Caki2 (cell line): ENCODE data around the gene ZCCHC8. TPM values are rescaled to one million over a fixed set of nuclear protein-coding genes. Genes with fewer than 3 reads are reported as not detected.
"Not testable (repeated sequence)": the region's sequence is repeated elsewhere in the genome, so short reads cannot be mapped to it uniquely, and the experiment has no call there.

ENCODE experiments used
- DNase-seq: peaks from one replicate; pipeline ENCODE4 v3.0.0-alpha.2; 2015; ENCODE audit warnings: low read depth
- in situ Hi-C: cut with HindIII; loops from 2 replicates; pipeline ENCODE4 v1.10.0; 2016; ENCODE audit warnings: low sequenced_read_pairs, low pct_unique_long_range_greater_than_20kb, mixed read lengths
- total RNA-seq: library from RNA; depleted of rRNA; stranded (reverse); fragments of >200 nt; shearing (Covaris generic); gene quantifications from 2 replicates; pipeline ENCODE4 v1.2.3, GENCODE V29; 2014; ENCODE audit warnings: low replicate concordance

Gene ZCCHC8
- total RNA-seq, 1 experiment from 2014 or later = 12.9 TPM

DNA sequence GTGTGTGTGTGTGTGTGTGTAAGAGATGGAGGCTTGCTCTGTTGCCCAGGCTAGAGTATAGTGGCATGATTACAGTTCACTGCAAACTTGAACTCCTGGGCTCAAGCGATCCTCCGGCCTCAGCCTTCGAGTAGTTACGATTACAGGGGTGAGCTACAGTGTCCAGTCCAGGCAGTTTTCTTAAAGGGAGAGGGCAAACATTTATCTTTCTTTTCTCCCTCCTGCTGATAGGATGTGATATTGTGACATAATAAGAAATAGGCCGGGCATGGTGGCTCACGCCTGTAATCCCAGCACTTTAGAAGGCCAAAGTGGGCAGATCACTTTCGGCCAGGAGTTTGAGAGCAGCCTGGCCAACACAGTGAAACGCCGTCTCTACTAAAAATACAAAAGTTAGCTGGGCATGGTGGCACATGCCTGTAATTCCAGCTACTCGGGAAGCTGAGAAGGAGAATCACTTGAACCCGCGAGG lies 46.4 kb downstream of the ZCCHC8 start:
- no peak for DNase-seq
- in situ Hi-C loops = no loop called here

- in situ Hi-C loops = no loop called here
Measured at GRCh38 chr12:122452701-122453285, 47.9 kb downstream of the ZCCHC8 start.

DNA sequence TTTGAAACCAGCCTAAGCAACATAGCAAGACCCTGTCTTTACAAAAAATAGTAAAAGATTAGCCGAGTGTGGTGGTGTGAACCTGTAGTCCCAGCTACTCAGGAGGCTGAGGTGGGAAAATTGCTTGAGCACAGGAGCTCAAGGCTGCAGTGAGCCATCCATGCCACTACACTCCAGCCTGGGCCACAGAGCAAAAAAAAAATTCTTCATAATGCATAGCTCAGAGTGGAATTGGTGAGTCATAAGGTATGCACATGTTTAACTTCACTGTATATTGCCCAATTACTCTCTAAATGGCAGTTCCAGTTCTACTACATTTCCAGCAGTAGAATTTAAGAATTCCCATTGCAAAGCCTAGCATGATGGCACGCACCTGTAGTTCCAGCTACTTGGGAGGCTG lies 51.4 kb downstream of the ZCCHC8 start:
- in situ Hi-C loops = no loop called here

More at GRCh38 chr12:122452701-122453285, 47.9 kb downstream of the ZCCHC8 start:
- no peak for DNase-seq

DNA sequence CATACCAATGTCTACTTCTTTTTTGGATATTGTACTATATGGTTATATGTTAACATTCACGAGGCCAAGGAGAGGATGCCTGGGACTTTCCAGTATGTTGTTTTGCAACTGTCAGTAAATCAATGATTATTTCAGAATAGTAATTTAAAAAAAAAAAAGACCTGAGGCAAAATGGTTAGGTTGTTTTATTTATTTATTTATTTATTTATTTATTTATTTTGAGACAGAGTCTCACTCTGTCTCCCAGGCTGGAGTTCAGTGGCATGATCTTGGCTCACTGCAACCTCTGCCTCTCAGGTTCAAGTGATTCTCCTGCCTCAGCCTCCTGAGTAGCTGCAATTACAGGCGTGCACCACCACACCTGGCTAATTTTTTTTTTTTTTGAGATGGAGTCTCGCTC lies 52.9 kb downstream of the ZCCHC8 start:
- DNase-seq, in situ Hi-C loops: not testable (repeated sequence)

More for the DNA sequence above, 51.4 kb downstream of the ZCCHC8 start:
- DNase-seq = peak; percentile 24

DNA sequence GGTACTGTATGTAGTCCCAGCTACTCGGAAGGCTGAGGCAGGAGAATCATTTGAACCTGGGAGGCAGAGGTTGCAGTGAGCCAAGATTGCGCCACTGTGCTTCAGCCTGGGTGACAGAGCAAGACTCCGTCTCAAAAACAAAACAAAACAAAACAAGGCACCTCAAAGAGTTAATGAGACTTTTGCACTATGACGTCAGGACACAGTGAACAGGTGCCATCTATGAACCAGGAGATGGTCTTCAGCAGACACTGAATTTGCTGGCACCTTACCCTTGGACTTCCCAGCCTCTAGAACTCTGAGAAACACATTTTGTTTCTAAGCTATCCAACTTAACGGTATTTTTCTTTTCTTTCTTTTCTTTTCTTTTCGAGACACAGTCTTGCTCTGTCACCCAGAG lies 54.3 kb downstream of the ZCCHC8 start:
- in situ Hi-C loops, DNase-seq: not testable (repeated sequence)

DNA sequence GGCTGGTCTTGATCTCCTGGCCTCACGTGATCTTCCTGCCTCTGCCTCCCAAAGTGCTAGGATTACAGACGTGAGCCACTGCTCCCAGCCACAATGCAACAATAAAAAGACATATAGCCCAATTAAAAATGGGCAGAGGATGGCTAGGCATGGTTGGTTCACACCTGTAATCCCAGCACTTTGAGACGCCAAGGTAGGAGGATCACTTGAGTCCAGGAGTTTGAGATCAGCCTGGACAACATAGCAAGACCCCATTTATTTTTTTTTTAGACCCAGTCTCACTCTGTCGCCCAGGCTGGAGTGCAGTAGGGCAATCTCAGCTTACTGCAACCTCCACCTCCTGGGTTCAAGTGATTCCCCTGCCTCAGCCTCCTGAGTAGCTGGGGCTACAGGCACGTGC lies 56.7 kb downstream of the ZCCHC8 start:
- DNase-seq, in situ Hi-C loops: not testable (repeated sequence)

DNA sequence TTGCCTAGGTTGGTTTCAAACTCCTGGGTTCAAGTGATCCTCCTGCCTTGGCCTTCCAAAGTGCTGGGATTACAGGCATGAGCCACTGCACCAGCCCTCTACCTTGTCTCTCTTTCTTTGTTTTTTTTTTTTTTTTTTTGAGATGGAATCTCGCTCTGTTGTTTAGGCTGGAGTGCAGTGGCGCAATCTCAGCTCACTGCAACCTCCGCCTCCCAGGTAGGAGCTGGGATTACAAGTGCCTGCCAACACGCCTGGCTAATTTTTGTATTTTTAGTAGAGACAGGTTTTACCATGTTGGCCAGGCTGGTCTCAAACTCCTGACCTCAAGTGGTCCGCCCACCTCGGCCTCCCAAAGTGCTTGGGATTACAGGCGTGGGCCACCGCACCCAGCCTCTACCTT lies 61.9 kb downstream of the ZCCHC8 start:
- in situ Hi-C loops, DNase-seq: not testable (repeated sequence)

DNA sequence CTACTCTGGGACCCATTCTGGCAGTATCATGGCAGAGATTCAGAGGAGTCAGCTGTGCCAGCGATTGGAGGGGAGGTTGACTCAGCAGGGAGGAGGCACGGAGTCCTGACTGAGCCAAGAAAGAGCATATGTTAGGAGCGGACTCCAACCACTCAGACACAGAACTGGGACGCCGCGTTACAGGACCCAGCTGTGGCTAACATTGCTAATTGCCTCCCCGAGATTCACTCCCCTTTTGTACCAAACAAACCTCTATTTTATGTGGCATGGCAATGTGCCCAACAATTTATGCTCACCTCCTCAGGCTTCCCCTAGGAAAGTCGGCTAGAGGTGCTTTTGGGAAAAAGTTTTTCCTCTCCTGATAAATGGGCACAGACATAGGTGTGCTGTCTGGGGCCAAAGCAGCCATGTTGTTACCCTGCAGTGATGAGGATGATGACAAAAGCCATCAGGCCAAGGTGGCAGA lies 63.0 kb downstream of the ZCCHC8 start:
- in situ Hi-C loops = no loop called here
- no peak for DNase-seq

GRCh38 chr12:122435186-122435585 lies 65.5 kb downstream of the ZCCHC8 start:
- in situ Hi-C loops = no loop called here
- DNase-seq = no peak

DNA sequence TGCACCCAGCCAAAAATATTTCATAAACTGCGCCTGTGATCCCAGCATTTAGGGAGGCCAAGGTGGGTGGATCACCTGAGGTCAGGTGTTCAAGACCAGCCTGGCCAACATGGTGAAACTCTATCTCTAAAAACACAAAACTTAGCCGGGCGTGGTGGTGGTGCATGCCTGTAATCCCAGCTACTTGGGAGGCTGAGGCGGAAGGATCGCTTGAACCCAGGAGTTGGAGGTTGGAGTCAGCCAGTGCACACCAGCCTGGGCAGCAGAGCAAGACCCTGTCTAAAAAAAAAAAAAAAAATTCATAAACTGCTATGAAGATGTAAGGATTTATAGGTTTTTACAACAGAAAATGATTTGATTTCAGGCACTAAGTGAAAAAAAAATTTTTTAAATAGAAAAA lies 71.7 kb downstream of the ZCCHC8 start:
- DNase-seq, in situ Hi-C loops: not testable (repeated sequence)

- no peak for DNase-seq
- in situ Hi-C loops = no loop called here
Measured at GRCh38 chr12:122427403-122427802, 73.3 kb downstream of the ZCCHC8 start.

DNA sequence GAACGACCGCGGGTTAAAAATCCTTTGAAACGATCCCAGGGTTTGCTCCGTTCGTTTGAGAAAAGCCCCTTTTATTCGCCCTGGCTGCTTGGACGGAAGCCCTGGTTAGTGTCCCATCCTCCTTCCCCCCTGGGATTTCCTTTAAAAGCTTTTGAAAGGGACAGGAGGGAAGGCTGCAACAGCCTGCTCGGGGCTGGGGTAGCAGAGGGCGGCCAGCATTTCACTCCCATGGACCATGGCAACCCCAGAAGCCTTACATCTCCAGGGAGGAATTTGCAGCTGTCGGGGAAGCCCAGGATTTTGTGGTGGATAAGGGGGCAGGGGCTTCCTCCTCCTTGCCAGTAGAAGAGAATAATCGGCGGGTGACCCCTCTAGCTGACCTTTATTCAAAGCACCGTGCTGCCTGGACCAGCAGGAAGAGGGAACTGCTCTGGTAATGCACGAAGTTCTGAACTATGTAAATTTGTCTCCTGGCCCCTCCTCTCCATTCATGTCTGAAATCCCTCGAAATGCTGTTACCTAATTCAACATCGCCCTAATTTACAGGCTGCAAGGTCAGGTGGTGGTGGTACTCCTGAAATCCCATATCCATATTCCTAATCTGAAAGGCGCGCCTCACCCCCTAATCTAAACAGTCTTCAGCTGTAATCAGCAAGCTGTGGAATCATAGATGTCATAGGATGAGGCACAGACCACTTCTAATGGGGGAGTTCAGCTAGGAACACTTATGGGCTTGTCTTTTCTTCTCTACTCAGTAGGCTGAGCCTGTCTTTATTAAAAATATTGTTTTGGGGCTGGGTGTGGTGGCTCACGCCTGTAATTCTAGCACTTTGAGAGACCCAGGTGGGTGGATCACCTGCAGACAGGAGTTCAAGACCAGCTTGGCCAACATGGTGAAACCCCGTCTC lies 77.2 kb downstream of the ZCCHC8 start:
- DNase-seq = peak; percentile 68
- in situ Hi-C loops = no loop called here

DNA sequence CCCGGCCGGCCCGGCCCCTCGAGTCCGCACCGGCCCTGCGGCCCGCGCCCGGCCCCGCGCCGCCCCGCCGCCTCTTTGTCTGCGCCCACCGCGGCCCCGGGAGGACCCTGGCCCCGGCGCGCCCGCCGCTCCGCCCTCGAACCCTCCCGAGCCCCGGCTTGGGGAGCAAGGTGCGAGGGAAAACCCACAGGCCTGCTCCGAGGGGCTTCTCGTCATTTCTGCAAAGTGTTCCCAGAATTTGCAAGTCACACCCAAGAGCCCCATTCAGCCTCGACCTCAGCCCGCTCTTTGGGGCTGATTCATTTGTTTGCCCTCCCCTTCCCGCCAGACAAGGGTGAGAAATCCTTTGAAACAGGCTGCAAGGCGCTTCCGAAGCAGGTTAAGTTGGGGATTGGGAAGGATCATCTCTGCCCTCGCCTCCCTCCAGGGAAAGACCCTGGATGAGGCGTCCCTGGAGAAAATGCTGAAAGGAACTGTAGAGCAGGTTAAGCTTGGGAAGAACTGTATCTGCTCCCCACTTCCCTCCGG lies 77.9 kb downstream of the ZCCHC8 start:
- in situ Hi-C loops = no loop called here
- peak; percentile 59 for DNase-seq

DNA sequence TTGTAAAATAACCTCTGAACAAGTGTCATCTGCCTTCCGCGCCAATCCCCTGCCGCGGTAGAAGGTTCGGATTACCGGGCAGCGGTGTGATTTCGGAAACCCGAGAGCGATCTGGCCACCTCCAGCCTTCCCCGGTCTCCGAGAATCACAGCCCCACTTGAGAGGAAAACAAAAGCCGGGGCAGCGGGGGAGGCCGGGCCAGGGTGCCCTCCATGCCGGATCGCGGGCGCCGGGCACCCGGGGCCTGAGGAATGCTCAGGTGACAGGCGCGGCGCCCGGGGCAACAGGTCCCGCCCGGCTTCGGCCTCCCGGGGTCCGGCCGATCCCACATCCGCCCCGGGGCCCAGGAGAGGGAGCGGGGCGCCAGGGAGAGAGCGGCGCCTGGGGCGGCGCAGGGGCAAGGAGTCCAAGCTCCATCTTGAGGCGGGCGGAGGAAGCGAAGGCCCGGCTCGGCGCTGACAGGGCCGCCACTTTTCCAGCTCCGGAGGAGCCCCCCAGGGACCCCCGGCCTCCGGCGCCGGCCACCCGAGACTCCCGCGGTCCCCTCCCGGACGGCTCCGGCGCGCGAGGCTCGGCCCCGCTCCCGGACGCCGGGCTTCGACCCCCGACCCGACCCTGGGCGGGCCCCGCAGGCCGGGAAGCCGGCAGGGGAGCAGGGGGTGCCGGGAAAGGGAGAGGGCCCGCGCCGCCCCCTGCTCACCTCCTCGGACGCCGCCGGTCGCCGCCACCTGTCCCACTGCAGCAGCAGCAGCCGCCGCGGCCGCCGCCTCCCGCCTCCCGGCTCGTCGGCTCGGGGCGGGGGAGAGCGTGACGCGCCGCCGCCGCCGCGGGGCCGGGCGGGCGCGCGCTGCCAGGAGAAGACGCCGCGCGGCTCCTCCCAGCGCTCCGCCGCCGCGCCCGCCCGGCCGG lies 78.7 kb downstream of the ZCCHC8 start, which contains the start of gene CLIP1:
CLIP1 (minus strand) TSS at position 849 of the 909 bp plus-strand sequence. CDS start 42,217 bp downstream, outside the sequence.
- in situ Hi-C loops = no loop called here
- DNase-seq = peak; percentile 82
